Activated T-helper 9 cell treated with anti-CD3 and anti-CD28 coated beads, Interleukin-2, amount 50 U/mL, for 16 hours (primary cell): ENCODE results near the gene LNX2.

Experiments used
- DNase-seq: peaks from one replicate; pipeline ENCODE4 v3.0.0-alpha.2; 2020; ENCODE audit warnings: low read depth

The LNX2 gene

GRCh38 chr13:27620377-27621115, at the start of gene LNX2:
TSS of gene LNX2 (minus strand) at chr13:27620529. CDS start at chr13:27581703, 38,826 bp downstream.
- peak; percentile 97 for DNase-seq

DNA sequence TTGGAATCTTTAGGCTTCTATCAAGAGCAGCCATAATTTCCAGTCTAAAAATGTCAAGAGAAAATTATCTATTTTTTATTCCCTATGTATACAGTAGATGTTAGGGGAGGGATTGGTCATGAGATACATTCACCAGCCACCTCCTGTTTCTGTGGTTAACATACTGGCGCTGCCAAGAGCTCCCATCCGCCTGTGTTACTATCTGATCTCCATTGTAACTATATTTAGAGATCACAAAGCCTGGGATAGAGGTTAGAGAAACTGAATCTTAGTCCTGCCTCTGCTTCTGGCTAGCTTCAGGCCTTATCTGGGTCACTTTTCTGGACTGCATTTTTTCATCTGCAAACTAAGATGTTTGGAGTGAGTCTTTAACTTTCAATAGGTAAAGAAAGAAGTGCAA, 47.6 kb upstream of the LNX2 start:
- no peak for DNase-seq

- no peak for DNase-seq
Observed at GRCh38 chr13:27666951-27667350, 46.6 kb upstream of the LNX2 start.

DNA sequence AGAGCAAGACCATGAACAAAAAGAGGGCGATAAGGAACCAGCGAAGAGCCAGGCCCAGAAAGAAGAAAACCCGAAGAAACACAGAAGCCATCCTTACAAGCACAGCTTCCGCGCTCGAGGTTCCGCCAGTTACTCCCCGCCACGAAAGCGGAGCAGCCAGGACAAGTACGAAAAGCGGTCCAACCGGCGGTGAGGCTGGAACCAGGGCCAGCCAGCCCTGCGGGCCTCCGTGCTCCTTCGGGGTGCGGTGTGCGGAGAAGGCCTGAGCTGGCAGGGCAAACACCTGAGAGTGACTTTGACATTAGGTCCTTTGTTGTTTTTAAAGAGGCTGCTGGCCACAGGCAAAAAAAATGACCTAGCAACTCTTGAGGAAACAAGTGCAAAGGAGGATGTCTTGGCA, 45.4 kb upstream of the LNX2 start:
- no peak for DNase-seq

DNA sequence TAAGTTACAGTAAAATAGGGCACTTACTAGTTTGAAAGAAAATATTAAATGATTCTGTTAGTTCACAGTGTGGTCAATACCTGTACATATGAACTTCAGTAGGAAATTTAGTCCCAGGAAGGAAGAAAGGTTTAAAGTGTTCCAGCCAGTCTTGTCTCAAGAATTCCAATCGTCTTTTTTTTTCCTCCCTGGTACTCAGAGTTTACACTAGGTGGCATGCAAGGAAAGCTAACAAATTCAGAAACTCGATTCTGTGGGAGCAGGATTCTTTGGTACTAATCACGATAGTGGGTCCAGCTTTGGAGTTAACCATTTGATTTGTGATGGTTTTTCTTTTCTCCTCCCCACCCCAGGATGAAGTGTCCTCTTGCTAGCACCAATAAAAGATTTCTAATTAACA, 45.0 kb upstream of the LNX2 start:
- DNase-seq, result no peak

- DNase-seq, result no peak
Observed at GRCh38 chr13:27663947-27664346, 43.6 kb upstream of the LNX2 start.

DNA sequence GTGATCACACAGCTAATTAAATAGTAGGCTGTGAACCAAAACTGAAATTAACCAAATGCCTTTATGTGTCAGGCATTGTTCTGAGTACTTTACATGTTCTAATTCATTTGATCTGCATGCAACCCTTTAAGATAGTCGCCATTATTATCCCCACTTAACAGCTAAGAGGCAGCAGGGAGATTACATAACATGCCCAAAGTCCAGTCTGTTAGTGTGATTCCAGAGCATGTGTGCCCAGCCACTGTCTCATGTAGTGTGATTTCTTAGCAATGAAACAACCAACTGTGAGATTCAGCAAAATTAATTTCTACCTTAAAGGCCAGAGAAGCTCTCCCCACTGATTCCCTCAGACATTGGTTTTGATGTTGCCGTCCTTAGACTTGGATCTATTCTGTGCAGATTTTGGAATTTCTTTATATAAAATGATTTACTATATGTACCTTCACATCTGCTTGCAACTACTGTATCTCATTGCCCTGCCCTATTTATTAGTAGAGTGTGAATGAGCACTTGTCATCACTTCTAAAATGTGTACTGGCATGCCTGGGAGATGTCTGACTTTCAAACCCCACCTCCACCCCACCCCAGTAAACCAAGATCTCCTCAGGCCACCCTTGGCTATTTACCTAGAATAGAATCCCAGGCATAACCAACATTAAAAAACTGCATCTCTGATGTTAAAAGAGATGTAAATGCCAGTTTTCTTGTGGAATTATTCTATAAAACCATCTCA, 42.6 kb upstream of the LNX2 start:
- DNase-seq, result no peak

- DNase-seq, result no peak
Observed at GRCh38 chr13:27661017-27661416, 40.7 kb upstream of the LNX2 start.

GRCh38 chr13:27660511-27660910, 40.2 kb upstream of the LNX2 start:
- DNase-seq, result no peak

- DNase-seq, result no peak
Observed at GRCh38 chr13:27659145-27659865, 39.0 kb upstream of the LNX2 start.

GRCh38 chr13:27658546-27658945, 38.2 kb upstream of the LNX2 start:
- DNase-seq, result no peak

GRCh38 chr13:27657724-27658123, 37.4 kb upstream of the LNX2 start:
- DNase-seq, result no peak

GRCh38 chr13:27654816-27655215, 34.5 kb upstream of the LNX2 start:
- no peak for DNase-seq

GRCh38 chr13:27654059-27654458, 33.7 kb upstream of the LNX2 start:
- DNase-seq, result no peak

DNA sequence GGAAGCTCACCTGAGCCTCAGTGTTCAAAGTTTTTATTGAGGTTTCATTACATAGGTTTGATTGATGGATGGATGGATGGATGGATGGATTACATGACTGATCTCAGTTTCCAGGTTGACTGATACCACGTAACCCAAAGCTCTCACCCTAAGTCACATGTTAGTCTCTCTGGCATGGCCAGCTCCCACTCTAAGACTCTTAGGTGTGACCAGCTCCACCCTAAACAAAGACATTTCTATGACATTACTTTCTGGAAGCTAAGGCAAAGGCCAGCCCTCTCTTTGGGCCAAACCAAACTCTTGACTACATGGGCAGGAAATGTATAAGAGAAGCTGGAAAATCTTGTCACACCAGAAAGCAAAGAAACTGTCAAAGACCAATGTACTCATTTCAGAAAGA, 30.0 kb upstream of the LNX2 start:
- no peak for DNase-seq

- no peak for DNase-seq
Observed at GRCh38 chr13:27644302-27644701, 24.0 kb upstream of the LNX2 start.

DNA sequence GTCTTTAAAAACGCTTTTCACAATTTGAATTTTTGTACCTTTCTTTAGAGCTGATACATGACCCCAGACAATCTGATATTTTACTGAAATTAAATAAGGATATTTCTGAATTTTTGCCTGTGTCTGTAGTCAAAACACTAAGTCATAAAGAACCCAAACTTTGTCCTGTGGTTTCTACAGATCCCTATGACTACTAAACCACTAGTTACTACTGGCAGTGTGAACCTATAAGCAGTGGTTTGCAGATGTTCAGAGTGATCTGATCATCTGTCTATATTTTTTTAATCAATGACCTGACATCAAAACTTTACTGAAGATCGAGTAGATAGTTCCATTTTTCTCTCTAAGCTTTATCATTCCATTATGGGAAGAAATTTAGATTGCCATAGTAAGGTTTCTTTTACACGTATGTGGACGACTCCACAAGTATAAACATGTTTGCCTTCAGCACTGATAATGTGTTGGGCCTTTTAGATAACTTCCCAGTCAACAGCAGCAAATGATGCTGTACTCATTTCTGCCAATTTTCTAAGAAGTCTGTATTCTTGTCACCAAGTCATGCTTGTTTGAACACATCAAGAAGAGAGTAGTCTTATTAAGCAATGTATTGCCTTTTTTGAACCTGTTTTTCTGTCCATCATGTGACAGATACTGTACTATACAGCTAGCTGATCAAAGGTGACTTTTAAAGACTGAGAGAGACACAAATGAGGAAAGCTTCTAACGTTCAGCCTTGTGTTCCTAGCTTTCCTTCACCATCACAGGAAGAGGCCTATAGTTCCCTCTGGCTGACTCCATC, 23.2 kb upstream of the LNX2 start:
- DNase-seq, result no peak

DNA sequence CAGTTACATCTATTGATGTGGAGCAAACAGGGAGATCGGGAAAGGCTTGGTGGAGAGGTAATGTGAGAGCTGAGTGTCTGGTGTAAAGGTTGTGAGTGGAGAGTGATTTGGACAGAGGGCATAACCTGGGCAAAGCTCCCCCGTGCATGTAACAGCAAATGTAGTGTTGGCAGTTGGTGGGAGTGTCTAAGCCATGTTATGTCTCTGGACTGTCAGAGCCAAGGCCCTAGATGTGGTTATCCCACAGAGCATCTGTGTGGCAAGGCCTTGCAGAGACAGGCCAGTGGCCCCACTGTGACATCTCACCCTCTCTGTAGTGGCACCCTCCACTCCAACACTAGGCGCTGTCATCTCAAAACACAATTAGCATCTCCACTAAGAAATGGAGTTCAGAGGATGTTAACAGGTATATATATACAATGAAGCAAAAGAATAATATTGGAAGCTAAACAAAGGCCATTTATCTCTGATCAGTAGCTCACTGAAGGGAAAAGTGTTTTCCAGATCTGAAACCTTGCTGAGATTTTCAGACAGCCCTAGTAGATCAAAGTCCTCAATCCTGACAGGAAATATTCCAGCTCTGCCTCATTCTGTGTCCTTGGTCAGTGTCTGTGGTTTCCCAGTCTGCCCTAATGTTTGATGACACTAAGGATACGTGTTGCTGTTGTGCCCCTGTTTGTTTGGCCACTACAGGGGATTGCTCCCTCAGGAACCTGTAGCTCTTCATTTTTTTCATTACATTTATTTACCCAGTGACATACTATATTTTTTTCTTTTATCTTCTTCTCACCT, 21.6 kb upstream of the LNX2 start:
- DNase-seq, result no peak

DNA sequence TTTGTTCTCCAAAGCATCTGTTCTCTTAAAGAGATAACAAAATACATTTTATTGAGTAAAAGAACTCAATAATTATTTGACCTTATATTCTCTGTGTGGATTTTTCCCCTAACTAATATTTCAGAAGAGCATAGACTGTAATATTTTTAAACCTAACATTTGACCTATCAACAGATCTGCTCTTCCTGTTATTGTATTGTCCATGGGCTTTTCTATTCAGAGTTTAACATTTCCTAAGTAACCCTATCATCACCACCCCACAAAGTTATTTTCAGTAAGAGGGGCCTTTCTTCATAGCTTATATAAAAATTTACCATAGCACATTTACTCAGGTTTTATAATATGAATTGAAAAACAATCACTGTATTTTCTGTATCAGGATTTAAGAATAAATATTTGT, 18.9 kb upstream of the LNX2 start:
- DNase-seq, result no peak

DNA sequence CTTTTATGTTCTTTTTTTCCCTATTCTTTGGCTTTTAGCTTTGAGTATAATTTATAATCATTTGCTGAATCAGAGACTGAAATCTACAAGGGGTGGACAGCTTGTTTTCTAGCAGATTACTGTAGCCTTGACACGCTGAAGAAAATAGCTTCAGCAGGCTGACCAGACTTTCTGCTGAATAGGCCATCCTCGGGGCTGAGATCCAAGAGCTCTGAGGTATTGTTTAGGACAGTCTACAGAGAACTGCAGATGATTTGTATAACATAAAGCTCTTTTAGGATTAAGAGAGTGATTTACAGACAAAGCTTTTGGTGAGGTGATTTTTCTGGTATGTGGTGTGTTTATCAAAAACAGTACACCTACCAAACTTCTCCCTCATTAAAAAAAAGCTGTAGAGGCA, 18.2 kb upstream of the LNX2 start:
- DNase-seq, result no peak

GRCh38 chr13:27638001-27638400, 17.7 kb upstream of the LNX2 start:
- no peak for DNase-seq

GRCh38 chr13:27637289-27637626, 16.9 kb upstream of the LNX2 start:
- no peak for DNase-seq
